ENCODE measurements around the gene PDCD5.

The PDCD5 gene

GRCh38 chr19:32630338-32630737 lies 49.3 kb downstream of the PDCD5 start:
- DNase-seq (ENCODE audit: low read depth), result no peak
- no peak overlapping the region for H3K4me3 ChIP-seq (ENCODE audit: low read depth, low read length)
- no peak for TF ChIP-seq CTCF (IDR thresholded peaks at IDR 0.05; ENCODE audit: low read depth, low read length, missing control alignments)

- no peak for DNase-seq (ENCODE audit: low read depth)
- H3K4me3 ChIP-seq (ENCODE audit: low read depth, low read length), result no peak overlapping the region
- no peak for TF ChIP-seq CTCF (IDR thresholded peaks at IDR 0.05; ENCODE audit: low read depth, low read length, missing control alignments)
Measured at GRCh38 chr19:32631381-32631780, 50.4 kb downstream of the PDCD5 start.
